KG1 (cell line): Measurements from ENCODE around the gene ULBP2.
"Not testable (repeated sequence)": the region's sequence is repeated elsewhere in the genome, so short reads cannot be mapped to it uniquely, and the experiment has no call there.

Source experiments
- DNase-seq: peaks from one replicate; lab custom pipeline; 2025; lab: John Stamatoyannopoulos, UW

The ULBP2 gene

DNA sequence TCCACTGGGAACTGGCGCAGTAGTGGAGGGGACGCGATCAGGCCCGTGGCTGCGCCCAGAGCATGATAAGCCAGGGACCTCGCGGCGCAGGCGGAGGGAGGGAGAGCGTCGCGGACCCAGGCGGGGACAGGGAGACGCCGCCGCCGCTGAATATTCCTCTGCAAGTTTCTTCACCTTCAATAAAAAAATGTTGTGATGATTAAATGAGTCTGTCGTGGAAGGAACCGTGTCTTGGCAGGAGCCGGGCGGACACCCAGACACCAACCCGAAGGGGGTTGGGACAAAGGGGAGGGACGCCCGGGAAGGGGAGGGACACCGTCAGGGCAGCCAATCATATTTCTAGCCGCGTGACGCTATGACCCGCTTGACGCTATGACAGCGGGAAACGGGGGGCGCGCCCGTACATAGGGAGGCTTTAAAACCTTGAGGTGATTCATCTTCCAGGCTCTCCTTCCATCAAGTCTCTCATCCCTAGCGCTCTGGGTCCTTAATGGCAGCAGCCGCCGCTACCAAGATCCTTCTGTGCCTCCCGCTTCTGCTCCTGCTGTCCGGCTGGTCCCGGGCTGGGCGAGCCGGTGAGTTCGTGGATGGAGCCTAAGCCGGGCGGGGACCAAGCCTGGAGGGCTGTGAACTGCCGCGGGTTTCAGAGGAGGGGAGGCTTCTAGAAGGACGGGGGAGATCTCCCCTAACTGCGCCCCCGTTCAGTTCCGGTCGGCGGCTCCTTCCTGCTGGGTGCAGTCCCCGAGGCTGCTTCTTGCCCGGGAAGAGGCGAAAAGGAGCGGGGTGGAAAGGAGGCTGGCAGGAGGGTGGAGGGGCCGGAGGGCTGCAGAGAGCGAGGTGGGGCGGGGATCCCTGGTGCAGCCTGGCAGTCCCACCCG lies at the start of gene ULBP2:
Gene ULBP2 (plus strand): TSS at position 432 of the 878 bp plus-strand sequence. CDS start 59 bp downstream, at position 491.
- DNase-seq = peak; percentile 35

GRCh38 chr6:149895048-149895590 lies 46.7 kb upstream of the ULBP2 start:
- DNase-seq = no peak

DNA sequence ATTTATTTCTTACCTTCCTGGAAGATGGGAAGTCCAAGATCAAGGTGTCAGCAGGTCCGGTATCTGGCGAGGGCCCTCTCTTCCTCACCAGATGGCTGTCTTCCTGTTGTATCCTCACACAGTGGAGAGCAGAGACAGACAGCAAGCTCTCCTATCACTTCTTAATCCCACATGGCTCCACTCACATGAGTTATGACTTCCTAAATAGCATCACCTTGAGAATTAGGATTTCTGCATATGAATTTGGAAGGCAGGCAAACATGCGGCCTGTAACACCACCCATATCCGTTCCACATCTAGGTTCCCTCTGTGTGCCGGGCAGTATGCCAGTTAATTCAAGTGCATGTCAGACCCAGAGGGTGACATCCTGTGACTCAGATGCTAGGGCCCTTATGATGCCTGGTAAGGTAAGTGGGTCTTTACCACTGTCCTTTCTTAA lies 46.0 kb upstream of the ULBP2 start:
- peak; percentile 58 for DNase-seq

- DNase-seq = no peak
Measured at GRCh38 chr6:149896491-149896890, 45.3 kb upstream of the ULBP2 start.

- DNase-seq = no peak
Measured at GRCh38 chr6:149897015-149897697, 44.7 kb upstream of the ULBP2 start.

- no peak for DNase-seq
Measured at GRCh38 chr6:149897855-149898744, 43.7 kb upstream of the ULBP2 start, which contains the start of gene RAET1E. RAET1E (minus strand) TSS chr6:149898113; CDS start chr6:149890901, 7,212 bp downstream.

DNA sequence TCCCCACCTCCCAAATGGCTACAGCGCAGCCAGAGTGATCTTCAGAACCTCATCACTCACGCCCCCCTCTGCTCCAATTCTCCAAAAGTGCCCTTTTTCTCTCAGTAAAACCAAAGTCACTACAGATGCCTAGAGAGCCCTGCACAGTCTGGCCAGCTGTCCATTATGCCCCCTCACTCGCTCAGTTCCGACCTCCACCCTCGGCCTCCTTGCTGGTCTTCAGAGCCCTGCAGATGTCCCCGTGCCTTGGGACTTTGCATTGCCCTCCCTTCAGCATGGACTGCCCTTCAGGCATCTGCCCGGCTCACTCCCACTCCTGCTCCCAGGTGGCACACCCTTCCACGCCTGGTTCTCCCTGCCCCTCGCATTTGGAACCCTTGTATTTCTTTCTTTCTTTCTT lies 42.8 kb upstream of the ULBP2 start:
- DNase-seq = no peak

DNA sequence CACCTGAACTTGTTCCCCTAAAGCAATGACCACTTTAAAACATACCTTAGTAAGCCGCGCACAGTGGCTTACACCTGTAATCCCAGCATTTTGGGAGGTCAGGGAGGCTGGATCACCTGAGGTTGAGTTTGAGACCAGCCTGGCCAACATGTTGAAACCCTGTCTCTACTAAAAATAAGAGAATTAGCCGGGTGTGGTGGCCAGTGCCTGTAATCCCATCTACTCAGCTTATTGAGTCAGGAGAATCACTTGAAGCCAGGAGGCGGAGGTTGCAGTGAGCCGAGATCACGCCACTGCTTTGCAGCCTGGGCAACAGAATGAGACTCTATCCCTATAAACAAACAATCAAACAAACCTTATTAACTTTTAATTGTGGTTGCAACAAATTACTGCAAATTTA lies 42.3 kb upstream of the ULBP2 start:
- no peak for DNase-seq

GRCh38 chr6:149899926-149900619 lies 41.7 kb upstream of the ULBP2 start:
- DNase-seq = no peak

GRCh38 chr6:149900620-149901443 lies 41.0 kb upstream of the ULBP2 start:
- DNase-seq = no peak

DNA sequence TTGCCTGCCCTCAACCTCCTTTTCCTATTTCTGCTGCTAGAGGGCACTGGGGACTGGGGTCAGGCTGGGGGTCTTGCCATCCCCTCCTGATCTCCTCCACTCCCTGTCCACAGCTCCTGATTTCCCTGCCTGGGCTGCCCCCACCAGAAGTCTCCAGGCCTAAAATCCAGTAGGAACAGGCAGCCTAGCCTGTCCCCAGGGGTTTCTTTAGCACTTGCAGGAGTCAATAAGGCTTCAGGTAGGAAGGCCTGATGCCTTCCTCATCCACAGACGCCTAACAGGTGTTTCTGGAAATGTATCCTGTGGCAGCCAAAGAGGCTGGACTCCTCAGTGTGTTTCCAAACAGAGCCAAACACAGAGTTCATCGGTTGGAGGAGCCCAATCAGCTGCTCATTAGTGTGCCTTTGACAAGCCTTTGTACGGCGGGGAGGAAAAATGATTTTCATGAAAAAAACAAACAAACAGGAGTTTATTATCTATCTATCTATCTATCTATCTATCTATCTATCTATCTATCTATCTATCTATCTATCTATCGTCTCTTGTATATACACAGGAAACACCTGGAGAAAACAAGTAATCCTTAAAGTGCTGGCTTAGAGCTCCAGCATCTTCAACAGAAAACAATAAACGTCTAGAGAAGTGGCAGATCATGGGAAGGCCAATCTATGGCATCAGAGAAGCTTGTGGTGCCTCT lies 40.2 kb upstream of the ULBP2 start:
- no peak for DNase-seq

- no peak for DNase-seq
Measured at GRCh38 chr6:149903938-149904611, 37.7 kb upstream of the ULBP2 start.

GRCh38 chr6:149904661-149905370 lies 37.0 kb upstream of the ULBP2 start:
- no peak for DNase-seq

- no peak for DNase-seq
Measured at GRCh38 chr6:149905371-149905910, 36.4 kb upstream of the ULBP2 start.

DNA sequence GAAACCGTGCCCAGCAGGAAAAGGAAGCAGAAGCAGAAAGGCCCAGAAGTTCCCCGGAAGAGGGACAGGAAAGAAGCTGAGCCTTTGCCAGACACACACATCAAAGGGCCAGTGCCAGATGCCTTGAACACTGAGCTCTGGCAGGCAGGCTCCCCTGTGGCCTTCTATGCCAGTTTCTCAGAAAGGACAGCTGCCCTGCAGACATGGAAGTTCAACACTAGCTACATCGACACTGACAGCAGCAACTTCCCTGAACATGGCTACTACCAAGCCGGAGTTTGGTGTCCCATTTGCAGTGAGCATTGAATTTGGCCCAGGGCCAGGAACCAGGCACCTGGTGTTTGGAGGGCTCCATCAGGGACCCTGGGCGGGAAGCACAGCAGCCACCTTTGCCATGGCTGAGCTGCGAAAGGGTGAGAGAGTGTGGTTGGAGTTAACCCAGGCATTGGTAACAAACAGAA lies 35.9 kb upstream of the ULBP2 start:
- DNase-seq = no peak

GRCh38 chr6:149906405-149906804 lies 35.4 kb upstream of the ULBP2 start:
- DNase-seq = no peak

- no peak for DNase-seq
Measured at GRCh38 chr6:149907317-149907716, 34.5 kb upstream of the ULBP2 start.

- not testable (repeated sequence) for DNase-seq
Measured at GRCh38 chr6:149908480-149908879, 33.3 kb upstream of the ULBP2 start.
